ENCODE results near the gene MRPL27.

GRCh38 chr17:50356892-50357510 lies 16.0 kb downstream of the MRPL27 start:
- TF ChIP-seq CTCF (conservative IDR thresholded peaks at IDR 0.05; ENCODE audit: low read length) = no peak
- TF ChIP-seq EZH2phosphoT487 (IDR thresholded peaks at IDR 0.05; ENCODE audit: borderline replicate concordance, low read depth, low read length) = no peak

All from OCI-LY7 (cell line).